ENCODE measurements around the gene BHLHA15. TPM values are rescaled to one million over a fixed set of nuclear protein-coding genes. Genes with fewer than 3 reads are reported as not detected.

BHLHA15 gene
- total and polyA plus RNA-seq, 2 of the 13 experiments (the other 11 are each of a cell fraction or from before 2014, with no cell fraction given) = 1.9 to 6.1 TPM

DNA sequence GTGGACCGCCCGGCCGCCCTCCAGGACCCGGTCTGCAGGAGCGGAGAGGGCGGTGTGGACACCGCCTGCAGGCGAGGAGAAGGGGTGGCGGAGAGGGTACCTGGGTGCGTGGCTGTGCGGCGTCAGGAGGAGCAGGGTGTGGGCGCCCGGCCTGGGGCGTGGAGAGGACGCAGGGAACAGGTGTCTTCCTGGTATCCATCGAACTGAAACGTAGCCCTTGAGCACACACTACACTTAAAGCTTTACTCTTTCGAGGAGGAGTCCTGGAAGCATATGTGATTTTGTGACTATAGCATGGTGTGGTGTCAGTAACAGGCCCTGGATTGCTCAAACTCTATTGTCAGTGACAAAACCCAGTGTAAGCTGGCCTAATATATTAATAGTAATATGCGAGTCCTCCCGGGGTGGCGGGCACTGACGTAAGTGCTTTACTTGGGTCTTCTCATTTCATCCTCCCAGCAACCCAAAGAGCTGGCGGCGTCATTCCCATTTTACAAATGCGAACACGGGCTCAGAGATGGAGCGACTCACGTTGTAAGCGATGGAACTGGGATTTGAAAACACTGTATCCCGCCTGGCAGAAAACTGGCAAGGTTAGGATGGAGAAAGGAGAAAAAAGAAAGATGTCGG lies 41.3 kb downstream of the BHLHA15 start (continued):
- TF ChIP-seq KDM5B (CRISPR knock-in tag; IDR thresholded peaks at IDR 0.05; ENCODE audit: borderline replicate concordance) = peak; percentile 80; the same call in 1 of the 2 replicates
- no peak for TF ChIP-seq ZNF33B (CRISPR knock-in tag; IDR thresholded peaks at IDR 0.05)
- peak; percentile 13; the same call in 1 of the 2 replicates for TF ChIP-seq ZBTB7B (CRISPR knock-in tag; IDR thresholded peaks at IDR 0.05)
- TF ChIP-seq, protein P1, sequence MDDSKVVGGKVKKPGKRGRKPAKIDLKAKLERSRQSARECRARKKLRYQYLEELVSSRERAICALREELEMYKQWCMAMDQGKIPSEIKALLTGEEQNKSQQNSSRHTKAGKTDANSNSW (CRISPR knock-in tag; IDR thresholded peaks at IDR 0.05; ENCODE audit: borderline replicate concordance) = no peak
- no peak for TF ChIP-seq ZNF329 (CRISPR knock-in tag; IDR thresholded peaks at IDR 0.05; ENCODE audit: low read depth)
- TF ChIP-seq CCDC6 (CRISPR knock-in tag; IDR thresholded peaks at IDR 0.05) = 0 out of 2 replicates have a peak, but pooled peaks have one; percentile 54
- TF ChIP-seq, protein P2, sequence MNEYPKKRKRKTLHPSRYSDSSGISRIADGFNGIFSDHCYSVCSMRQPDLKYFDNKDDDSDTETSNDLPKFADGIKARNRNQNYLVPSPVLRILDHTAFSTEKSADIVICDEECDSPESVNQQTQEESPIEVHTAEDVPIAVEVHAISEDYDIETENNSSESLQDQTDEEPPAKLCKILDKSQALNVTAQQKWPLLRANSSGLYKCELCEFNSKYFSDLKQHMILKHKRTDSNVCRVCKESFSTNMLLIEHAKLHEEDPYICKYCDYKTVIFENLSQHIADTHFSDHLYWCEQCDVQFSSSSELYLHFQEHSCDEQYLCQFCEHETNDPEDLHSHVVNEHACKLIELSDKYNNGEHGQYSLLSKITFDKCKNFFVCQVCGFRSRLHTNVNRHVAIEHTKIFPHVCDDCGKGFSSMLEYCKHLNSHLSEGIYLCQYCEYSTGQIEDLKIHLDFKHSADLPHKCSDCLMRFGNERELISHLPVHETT (CRISPR knock-in tag; conservative IDR thresholded peaks at IDR 0.05) = no peak
- TF ChIP-seq, protein P3, sequence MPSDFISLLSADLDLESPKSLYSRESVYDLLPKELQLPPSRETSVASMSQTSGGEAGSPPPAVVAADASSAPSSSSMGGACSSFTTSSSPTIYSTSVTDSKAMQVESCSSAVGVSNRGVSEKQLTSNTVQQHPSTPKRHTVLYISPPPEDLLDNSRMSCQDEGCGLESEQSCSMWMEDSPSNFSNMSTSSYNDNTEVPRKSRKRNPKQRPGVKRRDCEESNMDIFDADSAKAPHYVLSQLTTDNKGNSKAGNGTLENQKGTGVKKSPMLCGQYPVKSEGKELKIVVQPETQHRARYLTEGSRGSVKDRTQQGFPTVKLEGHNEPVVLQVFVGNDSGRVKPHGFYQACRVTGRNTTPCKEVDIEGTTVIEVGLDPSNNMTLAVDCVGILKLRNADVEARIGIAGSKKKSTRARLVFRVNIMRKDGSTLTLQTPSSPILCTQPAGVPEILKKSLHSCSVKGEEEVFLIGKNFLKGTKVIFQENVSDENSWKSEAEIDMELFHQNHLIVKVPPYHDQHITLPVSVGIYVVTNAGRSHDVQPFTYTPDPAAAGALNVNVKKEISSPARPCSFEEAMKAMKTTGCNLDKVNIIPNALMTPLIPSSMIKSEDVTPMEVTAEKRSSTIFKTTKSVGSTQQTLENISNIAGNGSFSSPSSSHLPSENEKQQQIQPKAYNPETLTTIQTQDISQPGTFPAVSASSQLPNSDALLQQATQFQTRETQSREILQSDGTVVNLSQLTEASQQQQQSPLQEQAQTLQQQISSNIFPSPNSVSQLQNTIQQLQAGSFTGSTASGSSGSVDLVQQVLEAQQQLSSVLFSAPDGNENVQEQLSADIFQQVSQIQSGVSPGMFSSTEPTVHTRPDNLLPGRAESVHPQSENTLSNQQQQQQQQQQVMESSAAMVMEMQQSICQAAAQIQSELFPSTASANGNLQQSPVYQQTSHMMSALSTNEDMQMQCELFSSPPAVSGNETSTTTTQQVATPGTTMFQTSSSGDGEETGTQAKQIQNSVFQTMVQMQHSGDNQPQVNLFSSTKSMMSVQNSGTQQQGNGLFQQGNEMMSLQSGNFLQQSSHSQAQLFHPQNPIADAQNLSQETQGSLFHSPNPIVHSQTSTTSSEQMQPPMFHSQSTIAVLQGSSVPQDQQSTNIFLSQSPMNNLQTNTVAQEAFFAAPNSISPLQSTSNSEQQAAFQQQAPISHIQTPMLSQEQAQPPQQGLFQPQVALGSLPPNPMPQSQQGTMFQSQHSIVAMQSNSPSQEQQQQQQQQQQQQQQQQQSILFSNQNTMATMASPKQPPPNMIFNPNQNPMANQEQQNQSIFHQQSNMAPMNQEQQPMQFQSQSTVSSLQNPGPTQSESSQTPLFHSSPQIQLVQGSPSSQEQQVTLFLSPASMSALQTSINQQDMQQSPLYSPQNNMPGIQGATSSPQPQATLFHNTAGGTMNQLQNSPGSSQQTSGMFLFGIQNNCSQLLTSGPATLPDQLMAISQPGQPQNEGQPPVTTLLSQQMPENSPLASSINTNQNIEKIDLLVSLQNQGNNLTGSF (CRISPR knock-in tag; IDR thresholded peaks at IDR 0.05) = no peak
- TF ChIP-seq TARDBP (CRISPR knock-in tag; IDR thresholded peaks at IDR 0.05) = peak; percentile 62; the same call in 1 of the 2 replicates
- TF ChIP-seq ZNF660 (CRISPR knock-in tag; IDR thresholded peaks at IDR 0.05; ENCODE audit: borderline replicate concordance, low read depth) = no peak
- TF ChIP-seq ZNF749 (CRISPR knock-in tag; IDR thresholded peaks at IDR 0.05; ENCODE audit: borderline replicate concordance) = peak; percentile 81; the same call in 1 of the 2 replicates
- TF ChIP-seq SIN3A (IDR thresholded peaks at IDR 0.05; ENCODE audit: borderline replicate concordance, low read depth, low read length) = no peak
- 0 out of 2 replicates have a peak, but pooled peaks have one; percentile 43 for TF ChIP-seq ZNF17 (CRISPR knock-in tag; IDR thresholded peaks at IDR 0.05)
- TF ChIP-seq, protein P4, sequence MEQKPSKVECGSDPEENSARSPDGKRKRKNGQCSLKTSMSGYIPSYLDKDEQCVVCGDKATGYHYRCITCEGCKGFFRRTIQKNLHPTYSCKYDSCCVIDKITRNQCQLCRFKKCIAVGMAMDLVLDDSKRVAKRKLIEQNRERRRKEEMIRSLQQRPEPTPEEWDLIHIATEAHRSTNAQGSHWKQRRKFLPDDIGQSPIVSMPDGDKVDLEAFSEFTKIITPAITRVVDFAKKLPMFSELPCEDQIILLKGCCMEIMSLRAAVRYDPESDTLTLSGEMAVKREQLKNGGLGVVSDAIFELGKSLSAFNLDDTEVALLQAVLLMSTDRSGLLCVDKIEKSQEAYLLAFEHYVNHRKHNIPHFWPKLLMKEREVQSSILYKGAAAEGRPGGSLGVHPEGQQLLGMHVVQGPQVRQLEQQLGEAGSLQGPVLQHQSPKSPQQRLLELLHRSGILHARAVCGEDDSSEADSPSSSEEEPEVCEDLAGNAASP (CRISPR knock-in tag; IDR thresholded peaks at IDR 0.05; ENCODE audit: borderline replicate concordance) = no peak
- TF ChIP-seq MTF2 (CRISPR knock-in tag; IDR thresholded peaks at IDR 0.05; ENCODE audit: borderline replicate concordance) = no peak
- TF ChIP-seq ZFY (CRISPR knock-in tag; IDR thresholded peaks at IDR 0.05) = peak; percentile 12
- no peak for TF ChIP-seq IRX3 (CRISPR knock-in tag; IDR thresholded peaks at IDR 0.05; ENCODE audit: borderline replicate concordance, low read depth)
- TF ChIP-seq TCF12 (IDR thresholded peaks at IDR 0.05) = no peak
- no peak for TF ChIP-seq TCF12 (CRISPR knock-in tag; IDR thresholded peaks at IDR 0.05)
- no peak for TF ChIP-seq NFRKB (IDR thresholded peaks at IDR 0.05)
- peak; percentile 46 for TF ChIP-seq ZFX (CRISPR knock-in tag; IDR thresholded peaks at IDR 0.05; ENCODE audit: low read depth)
- TF ChIP-seq PHF8 (CRISPR knock-in tag; IDR thresholded peaks at IDR 0.05) = peak; percentile 97

Data from HepG2 (cell line).